Bone marrow (tissue), 2 donors: Measurements from ENCODE around the gene FZD10.

ENCODE experiments used
- DNase-seq, 2 donors: peaks; one replicate each; lab custom pipeline; 2025; lab: John Stamatoyannopoulos, UW

Gene FZD10, protein sequence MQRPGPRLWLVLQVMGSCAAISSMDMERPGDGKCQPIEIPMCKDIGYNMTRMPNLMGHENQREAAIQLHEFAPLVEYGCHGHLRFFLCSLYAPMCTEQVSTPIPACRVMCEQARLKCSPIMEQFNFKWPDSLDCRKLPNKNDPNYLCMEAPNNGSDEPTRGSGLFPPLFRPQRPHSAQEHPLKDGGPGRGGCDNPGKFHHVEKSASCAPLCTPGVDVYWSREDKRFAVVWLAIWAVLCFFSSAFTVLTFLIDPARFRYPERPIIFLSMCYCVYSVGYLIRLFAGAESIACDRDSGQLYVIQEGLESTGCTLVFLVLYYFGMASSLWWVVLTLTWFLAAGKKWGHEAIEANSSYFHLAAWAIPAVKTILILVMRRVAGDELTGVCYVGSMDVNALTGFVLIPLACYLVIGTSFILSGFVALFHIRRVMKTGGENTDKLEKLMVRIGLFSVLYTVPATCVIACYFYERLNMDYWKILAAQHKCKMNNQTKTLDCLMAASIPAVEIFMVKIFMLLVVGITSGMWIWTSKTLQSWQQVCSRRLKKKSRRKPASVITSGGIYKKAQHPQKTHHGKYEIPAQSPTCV

DNA sequence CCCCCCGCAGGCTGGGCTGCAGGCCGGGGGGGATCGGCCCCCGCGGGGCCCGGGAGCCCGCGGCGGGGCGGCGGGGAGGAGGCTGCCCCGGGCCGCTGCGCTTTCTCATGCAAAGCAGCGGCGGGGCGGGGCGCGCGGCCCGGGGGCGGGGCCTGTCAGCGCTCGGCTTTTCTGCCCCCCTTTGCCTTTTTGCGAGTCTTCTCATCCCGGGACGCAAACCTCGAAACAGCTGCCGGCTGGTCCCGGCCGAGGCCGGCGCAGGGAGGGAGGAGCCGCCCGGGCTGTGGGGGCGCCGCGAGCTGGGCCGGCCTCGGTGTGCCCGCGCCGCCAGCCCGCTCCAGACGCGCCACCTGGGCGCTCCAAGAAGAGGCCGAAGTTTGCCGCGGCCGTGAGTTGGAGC, at the start of gene FZD10:
Gene FZD10 (plus strand): TSS at position 198 of the 400 bp plus-strand sequence. CDS start 479 bp downstream, outside the sequence.
- DNase-seq: no peak

DNA sequence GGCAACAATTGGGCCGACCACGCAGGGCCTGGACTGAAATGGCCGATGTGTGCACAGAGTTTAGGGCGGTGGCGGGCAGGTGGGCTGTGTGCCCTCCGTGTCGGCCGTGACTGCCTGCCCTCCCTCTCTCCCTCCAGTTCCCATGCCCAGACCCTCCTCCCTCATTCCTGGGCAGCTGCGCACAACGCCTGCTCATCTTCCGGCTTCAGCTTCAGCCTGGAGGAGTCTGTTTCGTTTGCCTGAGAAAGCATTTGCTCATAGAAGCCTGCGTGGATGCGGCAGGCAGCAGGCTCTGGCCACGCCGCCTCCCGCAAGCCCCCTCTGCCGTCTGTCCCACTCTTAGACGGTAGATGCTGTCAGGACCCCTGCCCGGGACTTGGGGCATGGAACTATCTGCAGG, 47.3 kb upstream of the FZD10 start:
- DNase-seq: no peak

DNA sequence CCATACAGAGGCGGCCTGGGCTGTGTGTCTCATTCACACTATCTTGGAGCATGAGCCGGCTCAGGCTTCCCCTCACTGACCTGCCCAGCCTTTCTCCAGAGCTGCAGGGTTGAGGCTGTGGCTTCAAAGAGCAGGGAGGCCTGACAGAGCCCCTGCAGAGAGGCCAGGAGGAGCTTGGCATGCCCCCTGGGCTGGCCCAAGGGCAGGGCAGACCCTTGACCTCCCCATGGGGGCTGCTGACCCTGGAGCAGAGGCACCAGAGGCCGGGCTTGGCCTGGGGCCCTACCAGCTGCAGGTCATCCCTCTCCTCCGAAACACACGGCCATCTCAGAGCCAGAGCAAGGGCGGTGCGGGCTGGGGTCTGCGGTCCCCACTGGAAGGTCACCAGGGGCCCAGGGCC, 46.6 kb upstream of the FZD10 start:
- DNase-seq: no peak

DNA sequence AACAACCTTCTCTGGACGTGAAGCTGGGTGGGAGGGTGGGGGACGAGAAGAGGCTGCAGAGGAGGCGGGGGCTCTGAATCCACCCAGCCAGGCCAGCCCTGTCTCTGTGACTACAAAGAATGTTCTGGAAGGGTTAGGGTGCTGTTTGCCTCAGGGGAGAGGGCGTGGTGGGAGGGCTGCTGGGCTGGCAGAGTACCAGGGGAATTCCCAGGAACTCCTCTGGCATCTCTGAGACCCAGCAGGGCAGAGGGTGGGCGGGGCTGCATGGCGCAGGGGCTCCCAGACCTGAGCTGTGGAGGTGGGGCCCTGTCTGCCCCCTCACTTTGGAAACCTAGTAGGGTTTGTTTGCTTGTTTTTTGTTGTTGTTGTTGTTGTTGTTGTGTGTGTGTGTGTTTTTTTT, 45.5 kb upstream of the FZD10 start:
- no peak for DNase-seq

DNA sequence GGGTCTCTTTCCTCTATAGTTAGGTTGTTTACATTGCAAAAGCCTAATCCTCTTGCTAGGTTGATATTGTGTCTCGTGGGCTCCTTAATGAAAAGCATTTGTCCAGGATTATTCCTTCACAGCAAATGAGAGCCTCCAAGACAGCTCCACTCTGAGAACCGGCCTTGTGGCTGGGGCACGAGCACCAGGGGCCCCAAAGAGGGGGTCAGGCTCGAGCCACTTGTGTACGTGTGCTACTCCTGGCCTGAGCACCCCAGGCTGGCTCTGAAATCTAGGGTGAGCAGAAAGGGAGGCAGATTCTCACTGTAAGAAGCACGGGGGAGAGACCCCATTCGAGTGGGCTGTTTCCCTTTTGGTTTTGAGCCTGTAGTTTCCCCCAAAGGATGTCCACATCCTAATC, 45.0 kb upstream of the FZD10 start:
- no peak for DNase-seq

DNA sequence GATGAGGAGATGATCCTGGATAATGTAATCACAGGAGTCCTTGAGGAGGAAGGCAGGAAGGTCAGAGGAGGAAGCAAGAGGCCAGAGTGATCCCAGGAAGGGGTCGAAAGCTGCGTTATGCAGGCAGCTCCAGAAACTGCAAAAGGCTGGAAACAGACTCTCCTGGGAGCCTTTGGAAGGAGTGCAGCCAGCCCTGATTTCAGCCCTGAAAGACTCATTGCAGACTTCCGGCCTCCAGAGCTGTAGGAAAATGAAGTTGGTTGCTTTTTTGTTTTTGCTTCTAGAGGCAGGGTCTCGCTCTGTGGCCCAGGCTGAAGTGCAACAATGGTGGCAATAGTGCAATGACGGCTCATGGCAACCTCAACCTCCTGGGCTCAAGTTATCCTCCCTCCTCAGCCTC, 44.6 kb upstream of the FZD10 start:
- DNase-seq: no peak

DNA sequence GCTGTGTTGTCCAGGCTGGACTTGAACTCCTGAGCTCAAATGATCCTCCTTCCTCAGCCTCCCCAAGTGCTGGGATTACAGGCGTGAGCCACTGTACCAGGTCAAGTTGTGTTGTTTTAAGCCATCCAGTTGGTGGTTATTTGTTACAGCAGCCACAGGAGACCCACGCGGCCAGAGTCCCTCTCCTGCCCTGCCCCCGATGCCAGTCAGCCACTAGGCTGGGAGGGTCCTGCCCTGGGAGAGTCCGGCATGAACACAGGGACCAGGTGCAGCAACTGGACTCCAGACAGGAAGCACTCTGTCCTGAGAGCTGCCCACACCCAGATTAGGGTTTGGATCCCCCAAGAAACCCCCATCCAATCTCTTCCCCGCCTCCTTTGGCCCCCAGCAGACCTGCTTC, 44.1 kb upstream of the FZD10 start:
- DNase-seq: no peak

DNA sequence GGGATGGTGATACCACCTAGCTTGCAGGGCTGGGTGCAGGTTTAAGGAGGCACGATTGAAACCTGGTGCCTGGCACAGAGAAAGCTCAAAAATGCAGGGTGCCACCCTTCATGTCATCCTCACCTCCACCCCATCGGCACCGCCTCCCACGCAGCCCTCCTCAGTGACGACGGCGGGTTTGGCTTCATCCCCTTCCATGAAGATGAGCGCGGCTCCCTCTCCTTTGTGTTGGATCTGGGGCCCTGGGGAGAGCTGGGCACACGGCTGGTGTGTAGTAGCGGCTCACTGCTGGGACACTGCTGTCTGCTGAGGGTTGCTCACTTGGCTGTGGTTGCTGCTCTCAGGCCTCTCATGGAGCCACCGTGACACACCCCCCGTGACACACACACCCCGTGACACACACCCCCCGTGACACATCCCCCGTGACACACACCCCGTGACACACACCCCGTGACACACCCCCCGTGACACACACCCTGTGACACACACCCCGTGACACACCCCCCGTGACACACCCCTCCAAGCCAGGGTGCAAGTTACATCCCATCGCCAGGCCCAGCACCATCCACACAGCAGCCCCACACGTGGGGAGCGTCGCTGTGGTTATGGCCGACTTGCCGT, 42.9 kb upstream of the FZD10 start:
- no peak for DNase-seq

DNA sequence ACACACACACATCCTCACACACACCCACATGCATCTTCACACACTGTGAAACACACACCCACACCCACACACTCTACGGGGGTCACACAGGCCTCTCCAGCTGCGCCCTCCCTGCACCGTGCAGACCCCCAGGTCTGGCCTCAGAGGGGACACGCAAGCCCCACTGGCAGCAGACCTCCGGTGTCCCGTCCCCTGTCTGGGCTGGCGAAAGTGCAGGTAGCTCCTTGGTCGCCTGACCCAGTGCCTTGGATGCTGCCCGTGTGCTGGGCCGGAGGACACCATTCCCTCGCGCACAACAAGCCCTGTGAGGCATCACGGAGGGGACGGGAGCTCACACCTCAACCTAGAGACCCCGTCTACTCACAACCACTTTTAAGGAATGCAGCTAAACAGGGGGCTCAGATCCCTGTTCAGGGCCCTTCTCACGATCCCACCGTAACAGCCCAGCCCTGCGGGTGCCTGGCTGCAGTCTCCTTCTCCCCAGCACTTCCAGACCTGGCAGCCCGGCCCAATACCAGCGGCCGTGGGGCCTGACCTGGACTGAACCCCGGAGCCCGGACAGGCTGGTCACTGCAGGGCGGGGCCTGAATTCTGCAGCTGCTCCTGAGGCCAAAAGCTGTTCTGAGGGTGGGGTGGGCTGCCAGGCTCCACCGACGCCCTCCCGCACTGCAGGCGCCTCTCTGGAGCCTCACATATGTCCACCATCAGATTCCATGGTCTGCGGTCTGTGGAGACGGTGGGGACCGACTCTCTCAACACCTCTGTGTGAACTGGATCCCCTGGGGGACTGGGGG, 42.1 kb upstream of the FZD10 start:
- DNase-seq: no peak

DNA sequence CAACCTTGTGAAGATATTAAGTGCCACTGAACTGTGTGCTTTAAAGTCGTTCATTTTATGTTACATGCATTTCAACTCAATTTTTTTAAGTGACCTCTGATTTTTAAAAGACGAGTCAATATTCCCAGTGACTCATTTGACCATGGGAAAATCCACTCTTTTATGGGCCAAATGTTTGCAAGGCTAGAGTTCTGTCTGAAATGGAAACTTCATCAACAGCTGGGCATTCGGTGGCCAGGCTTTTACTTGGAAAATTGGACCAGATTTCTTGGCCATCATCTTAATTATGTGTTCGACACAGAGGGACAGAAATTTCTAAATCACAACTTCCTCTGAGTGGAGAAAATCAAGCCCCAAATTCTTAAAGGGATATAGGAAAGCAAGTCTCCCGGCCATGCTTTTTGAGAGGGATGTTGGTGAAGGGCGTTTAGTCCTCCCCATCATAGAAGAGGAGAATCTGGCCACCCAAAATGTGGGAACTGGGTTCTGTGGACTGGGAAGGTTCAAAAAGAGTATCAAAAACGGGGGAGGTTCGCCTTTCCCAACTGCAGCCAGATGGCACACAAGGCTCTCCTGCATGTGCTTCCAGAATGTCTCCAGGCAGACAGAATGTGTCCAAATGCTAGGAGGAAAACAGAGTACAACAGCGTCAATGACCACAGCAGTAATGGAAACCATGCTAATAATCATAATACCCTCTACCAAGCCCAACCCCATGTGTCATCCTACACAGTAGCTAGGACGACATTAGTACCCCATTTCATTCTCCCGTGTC, 40.9 kb upstream of the FZD10 start:
- DNase-seq: no peak

DNA sequence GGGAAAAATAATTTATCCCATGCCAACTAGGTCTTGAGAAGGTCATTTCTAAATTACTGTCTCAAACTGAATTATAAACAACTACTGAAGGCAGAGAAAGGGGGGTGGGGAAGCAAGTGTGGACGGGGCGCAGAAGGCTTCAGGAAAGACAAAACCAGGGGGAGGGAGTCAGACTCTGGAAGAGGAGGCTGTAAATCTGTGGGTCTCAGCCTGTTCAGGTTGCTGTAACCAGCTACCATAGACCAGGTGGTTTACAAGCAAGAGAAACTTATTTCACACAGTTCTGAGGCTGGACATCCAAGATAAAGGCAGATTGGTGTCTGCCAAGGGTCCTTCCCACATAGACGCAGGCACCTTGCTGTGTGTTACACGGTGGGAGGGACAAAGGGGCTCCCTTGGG, 39.9 kb upstream of the FZD10 start:
- no peak for DNase-seq

DNA sequence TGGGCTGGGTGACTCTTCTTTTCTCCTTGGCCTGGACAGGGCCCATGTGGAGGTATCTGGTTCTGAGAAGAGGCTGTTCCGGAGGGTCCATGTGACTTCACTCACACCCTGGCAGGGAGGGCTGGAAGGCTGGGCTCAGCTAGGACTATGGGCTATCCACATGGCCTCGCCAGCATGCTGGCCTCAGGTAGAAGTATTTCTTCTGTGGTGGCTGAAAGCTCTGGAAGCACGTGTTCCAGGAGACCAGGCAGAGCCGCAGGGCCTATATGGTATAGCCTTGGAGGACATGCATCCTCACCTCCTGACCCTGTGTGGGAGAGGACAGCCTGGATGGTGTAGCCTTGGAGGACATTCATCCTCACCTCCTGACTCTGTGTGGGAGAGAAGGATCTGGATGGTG, 38.2 kb upstream of the FZD10 start:
- no peak for DNase-seq

DNA sequence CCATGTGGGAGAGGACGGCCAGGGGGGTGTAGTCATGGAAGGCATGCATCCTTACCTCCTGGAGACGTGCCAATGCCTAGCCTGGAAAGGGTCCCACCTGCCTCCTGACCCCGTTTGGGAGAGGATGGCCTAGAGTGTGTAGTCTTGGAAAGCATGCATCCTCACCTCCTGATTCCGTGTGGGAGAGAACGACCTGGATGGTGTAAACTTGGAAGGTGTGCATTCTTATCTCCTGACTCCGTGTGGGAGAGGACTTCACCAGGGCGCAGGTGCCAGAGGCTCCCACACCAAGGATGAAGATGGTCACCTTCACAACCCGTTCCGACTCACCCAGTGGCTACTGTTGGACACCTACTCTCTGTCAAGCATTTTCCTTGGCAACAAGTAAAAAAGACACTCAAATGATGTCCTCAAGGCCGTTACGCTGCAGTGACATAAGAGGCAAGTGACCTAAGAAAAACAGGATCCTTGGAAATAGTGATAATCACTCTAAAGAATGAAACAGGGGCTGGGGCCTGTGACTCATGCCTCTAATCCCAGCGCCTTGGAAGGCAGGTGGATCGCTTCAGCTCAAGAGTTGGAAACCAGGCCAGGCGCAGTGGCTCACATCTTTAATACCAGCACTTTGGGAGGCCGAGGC, 37.5 kb upstream of the FZD10 start:
- no peak for DNase-seq

DNA sequence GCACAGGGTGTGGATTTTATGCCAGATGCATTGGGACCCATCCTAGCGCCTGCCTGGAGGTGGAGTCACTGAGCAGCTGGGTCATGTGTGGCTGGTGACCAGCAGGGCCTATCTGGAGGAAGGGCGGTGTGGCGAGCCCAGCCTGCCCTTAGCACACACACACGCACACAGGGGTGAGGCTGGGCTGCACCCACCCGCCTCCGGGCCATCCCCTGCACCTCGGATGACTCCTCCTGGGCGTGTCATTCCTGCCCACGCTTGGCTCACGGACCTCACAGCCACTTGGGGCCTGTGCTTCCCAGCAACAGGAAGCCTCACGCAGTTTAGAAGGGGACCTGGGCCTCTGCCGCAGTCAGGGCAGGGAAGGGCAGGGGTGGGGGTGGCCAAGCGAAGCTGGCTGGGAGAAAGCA, 36.2 kb upstream of the FZD10 start:
- DNase-seq: no peak

DNA sequence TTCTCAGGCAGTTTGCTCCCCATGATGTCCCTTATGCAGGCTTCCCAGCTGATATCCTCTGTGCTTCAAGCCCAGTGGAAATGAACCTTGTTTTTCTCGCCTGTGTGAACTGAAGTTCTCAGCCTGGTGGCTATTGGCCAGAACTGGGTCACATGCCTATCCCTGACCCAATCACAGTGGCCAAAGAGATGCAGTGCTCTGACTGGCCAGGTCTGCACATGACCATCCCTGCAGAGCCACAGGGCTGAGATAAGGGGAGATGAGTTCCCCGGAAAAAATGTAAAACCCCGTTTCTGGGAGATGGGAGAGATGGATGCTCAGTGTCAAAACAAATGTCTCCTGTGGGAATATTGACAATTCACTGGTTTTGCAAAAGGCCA, 34.7 kb upstream of the FZD10 start:
- DNase-seq: no peak

DNA sequence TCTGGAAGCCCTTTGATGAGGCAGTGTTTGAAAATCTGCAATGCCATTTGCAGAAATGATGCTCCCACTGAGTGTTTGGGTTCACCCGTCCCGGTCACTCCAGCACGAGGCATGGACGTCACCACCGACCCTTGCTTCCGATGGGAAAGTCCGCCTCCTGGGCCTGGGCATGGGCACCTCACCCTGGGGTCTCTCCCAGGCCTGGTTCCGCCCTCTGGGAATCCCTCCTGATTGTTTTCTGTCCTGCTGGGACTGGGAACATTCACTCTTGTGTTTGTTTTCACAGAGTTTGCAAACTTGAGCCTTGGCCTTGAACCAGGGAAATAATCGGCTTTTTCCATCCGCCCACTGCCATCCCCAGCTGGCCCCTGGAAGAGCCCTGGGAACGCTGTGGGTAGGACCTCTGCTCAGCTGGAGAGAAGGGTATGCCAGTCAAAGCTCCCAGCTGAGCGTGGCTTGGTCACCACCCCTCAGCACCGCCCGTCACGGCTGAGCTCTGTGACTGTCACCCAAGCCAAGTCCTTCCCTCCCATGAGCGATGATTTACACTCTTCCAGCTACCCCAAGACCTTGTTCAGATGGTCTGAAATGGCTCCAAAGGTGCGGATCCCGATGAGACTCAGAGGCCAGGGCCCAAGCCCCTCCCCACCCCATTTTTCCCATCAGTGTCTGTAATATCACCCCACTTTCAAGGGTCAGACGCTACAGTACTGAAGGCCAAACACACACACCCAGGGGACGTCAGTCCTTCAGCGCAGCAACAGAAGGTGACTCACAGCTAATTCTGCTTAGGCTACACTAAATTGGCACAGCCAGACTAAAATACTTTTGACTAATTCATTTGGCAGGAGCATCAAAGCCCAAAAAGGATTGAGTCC, 34.1 kb upstream of the FZD10 start:
- no peak for DNase-seq

DNA sequence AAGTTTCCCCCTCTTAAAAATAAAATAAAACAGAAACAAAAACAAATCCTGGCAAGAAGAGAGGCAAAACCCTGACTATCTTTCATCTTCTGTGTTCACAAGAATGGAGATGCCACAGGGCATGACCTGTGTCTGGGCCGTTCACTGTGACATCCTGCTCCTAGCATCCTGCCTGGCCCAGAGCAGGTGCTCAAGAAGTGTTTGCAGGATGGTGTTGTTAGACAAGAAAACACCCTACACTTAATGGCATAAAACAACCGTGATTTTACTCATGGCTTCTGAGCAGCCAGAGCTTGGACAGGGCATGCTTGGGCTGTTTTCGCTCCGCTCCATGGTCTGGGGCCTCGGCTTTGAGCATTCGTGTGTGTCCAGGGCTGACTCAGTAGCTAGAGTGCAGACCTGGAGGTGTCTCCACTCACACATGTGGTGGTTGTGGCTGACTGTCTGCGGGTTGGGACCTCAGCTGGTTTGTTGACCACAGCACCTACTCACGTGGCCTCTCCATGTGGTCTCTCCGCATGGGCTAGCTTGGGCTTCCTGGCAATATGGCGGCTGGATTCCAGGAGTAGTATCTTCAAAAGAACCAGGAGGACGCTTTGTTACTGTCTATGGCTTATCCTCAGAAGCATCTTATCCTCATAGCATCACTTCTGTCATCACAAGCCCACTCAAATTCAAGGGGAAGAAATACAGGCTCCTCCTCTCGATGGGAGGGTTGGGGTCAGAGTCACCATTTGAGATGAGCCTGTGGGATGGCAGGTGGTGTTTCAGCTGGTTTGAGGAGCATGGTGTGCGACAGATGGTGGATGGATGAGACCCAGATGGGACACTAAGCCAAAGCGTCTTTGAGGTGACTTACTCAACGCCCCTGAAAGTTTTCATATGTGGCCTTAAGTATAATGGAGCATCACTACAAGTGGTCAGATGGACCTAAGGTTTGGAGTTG, 33.2 kb upstream of the FZD10 start:
- no peak for DNase-seq

DNA sequence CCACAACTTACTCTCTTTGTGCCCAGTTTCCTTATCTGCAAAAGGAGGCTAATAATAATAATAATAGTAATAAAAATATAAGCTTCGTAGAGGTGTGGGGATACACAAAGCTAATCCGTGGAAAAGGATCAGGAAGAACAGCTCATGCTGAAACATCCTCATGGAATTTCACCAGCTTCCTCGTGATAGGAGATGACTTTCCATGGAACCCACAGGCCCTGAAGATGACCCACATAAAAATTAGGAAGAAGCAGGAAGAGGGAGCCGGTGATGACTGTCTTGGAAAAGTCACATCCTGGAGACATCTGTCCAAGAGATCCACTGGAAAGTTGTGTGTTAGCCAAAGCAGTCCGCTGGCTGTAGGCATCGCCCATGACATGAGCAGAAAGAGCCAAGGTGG, 31.9 kb upstream of the FZD10 start:
- no peak for DNase-seq

DNA sequence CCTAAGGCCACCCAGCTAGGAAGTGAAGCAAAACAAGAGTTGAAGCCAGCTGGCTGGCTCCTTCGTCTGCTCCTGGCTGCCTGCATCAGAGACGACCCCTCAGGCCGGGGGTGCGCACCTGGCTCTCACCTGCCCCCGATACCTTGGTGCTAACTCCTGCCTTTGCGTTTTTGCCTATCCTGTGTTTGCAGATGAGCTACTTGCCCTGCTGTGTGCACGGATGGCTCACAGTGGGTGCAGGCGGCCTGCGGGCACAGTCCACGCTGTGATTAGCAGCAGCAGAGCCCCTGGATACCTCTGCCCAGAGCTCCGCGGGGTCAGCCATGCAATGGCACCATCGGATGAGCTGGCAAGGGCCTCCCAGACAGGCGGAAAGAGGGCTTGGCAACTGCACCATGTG, 31.2 kb upstream of the FZD10 start:
- no peak for DNase-seq
